ENCODE results near the gene DPYD.

The DPYD gene

GRCh38 chr1:97816927-97817326 is 103.9 kb downstream of the DPYD start:
- H3K9me3 ChIP-seq (ENCODE audit: control insufficient read depth, insufficient read depth, low read length) = no peaks in the 10 kb centered on the region
- no peak overlapping the region for H3K27ac ChIP-seq (ENCODE audit: low read length)
- no CpG with 5 or more reads among the region's 1 CpG for WGBS (ENCODE audit: insufficient coverage, insufficient read length)
- no peak for DNase-seq (ENCODE audit: low read depth, low spot score)
- no peak overlapping the region for H3K4me3 ChIP-seq (ENCODE audit: low read length)
- no peaks in the 10 kb centered on the region for H3K36me3 ChIP-seq (ENCODE audit: control insufficient read depth, insufficient read depth, low read length)
- no peaks in the 10 kb centered on the region for H3K27me3 ChIP-seq (ENCODE audit: control insufficient read depth, insufficient read depth, low read length)
- H3K4me1 ChIP-seq (ENCODE audit: control insufficient read depth, insufficient read depth, low read length) = no peaks in the 10 kb centered on the region

- no peaks in the 10 kb centered on the region for H3K4me1 ChIP-seq (ENCODE audit: control insufficient read depth, insufficient read depth, low read length)
- no peak overlapping the region for H3K27ac ChIP-seq (ENCODE audit: low read length)
- H3K36me3 ChIP-seq (ENCODE audit: control insufficient read depth, insufficient read depth, low read length) = no peaks in the 10 kb centered on the region
- H3K4me3 ChIP-seq (ENCODE audit: low read length) = no peak overlapping the region
- H3K9me3 ChIP-seq (ENCODE audit: control insufficient read depth, insufficient read depth, low read length) = no peaks in the 10 kb centered on the region
- DNase-seq (ENCODE audit: low read depth, low spot score) = no peak
- no CpG with 5 or more reads among the region's 3 CpGs for WGBS (ENCODE audit: insufficient coverage, insufficient read length)
- no peaks in the 10 kb centered on the region for H3K27me3 ChIP-seq (ENCODE audit: control insufficient read depth, insufficient read depth, low read length)
Measured at GRCh38 chr1:97814804-97815203, 106.0 kb downstream of the DPYD start.

GRCh38 chr1:97814121-97814520 is 106.7 kb downstream of the DPYD start:
- no CpG with 5 or more reads among the region's 1 CpG for WGBS (ENCODE audit: insufficient coverage, insufficient read length)
- H3K4me1 ChIP-seq (ENCODE audit: control insufficient read depth, insufficient read depth, low read length) = no peaks in the 10 kb centered on the region
- no peaks in the 10 kb centered on the region for H3K27me3 ChIP-seq (ENCODE audit: control insufficient read depth, insufficient read depth, low read length)
- no peaks in the 10 kb centered on the region for H3K9me3 ChIP-seq (ENCODE audit: control insufficient read depth, insufficient read depth, low read length)
- H3K27ac ChIP-seq (ENCODE audit: low read length) = no peak overlapping the region
- H3K36me3 ChIP-seq (ENCODE audit: control insufficient read depth, insufficient read depth, low read length) = no peaks in the 10 kb centered on the region
- no peak overlapping the region for H3K4me3 ChIP-seq (ENCODE audit: low read length)
- DNase-seq (ENCODE audit: low read depth, low spot score) = no peak

- no peaks in the 10 kb centered on the region for H3K4me1 ChIP-seq (ENCODE audit: control insufficient read depth, insufficient read depth, low read length)
Measured at GRCh38 chr1:97812076-97812475, 108.8 kb downstream of the DPYD start.

GRCh38 chr1:97806996-97807520 is 113.8 kb downstream of the DPYD start:
- no peak overlapping the region for H3K4me3 ChIP-seq (ENCODE audit: low read length)
- no peaks in the 10 kb centered on the region for H3K4me1 ChIP-seq (ENCODE audit: control insufficient read depth, insufficient read depth, low read length)
- WGBS (ENCODE audit: insufficient coverage, insufficient read length) = no CpG with 5 or more reads among the region's 1 CpG
- no peaks in the 10 kb centered on the region for H3K9me3 ChIP-seq (ENCODE audit: control insufficient read depth, insufficient read depth, low read length)
- H3K27me3 ChIP-seq (ENCODE audit: control insufficient read depth, insufficient read depth, low read length) = no peaks in the 10 kb centered on the region
- no peak for DNase-seq (ENCODE audit: low read depth, low spot score)
- no peak overlapping the region for H3K27ac ChIP-seq (ENCODE audit: low read length)
- no peaks in the 10 kb centered on the region for H3K36me3 ChIP-seq (ENCODE audit: control insufficient read depth, insufficient read depth, low read length)

More at GRCh38 chr1:97812076-97812475, 108.8 kb downstream of the DPYD start:
- no peaks in the 10 kb centered on the region for H3K9me3 ChIP-seq (ENCODE audit: control insufficient read depth, insufficient read depth, low read length)
- H3K4me3 ChIP-seq (ENCODE audit: low read length) = no peak overlapping the region
- no peak overlapping the region for H3K27ac ChIP-seq (ENCODE audit: low read length)
- H3K27me3 ChIP-seq (ENCODE audit: control insufficient read depth, insufficient read depth, low read length) = no peaks in the 10 kb centered on the region
- DNase-seq (ENCODE audit: low read depth, low spot score) = no peak
- H3K36me3 ChIP-seq (ENCODE audit: control insufficient read depth, insufficient read depth, low read length) = no peaks in the 10 kb centered on the region

- no peaks in the 10 kb centered on the region for H3K9me3 ChIP-seq (ENCODE audit: control insufficient read depth, insufficient read depth, low read length)
- H3K4me1 ChIP-seq (ENCODE audit: control insufficient read depth, insufficient read depth, low read length) = no peaks in the 10 kb centered on the region
- no peak overlapping the region for H3K27ac ChIP-seq (ENCODE audit: low read length)
- H3K36me3 ChIP-seq (ENCODE audit: control insufficient read depth, insufficient read depth, low read length) = no peaks in the 10 kb centered on the region
- no CpG with 5 or more reads among the region's 1 CpG for WGBS (ENCODE audit: insufficient coverage, insufficient read length)
- H3K4me3 ChIP-seq (ENCODE audit: low read length) = no peak overlapping the region
- no peak for DNase-seq (ENCODE audit: low read depth, low spot score)
- H3K27me3 ChIP-seq (ENCODE audit: control insufficient read depth, insufficient read depth, low read length) = no peaks in the 10 kb centered on the region
Measured at GRCh38 chr1:97806326-97806725, 114.5 kb downstream of the DPYD start.

GRCh38 chr1:97805093-97805492 is 115.7 kb downstream of the DPYD start:
- no peak for DNase-seq (ENCODE audit: low read depth, low spot score)
- WGBS (ENCODE audit: insufficient coverage, insufficient read length) = no CpG with 5 or more reads among the region's 2 CpGs
- no peaks in the 10 kb centered on the region for H3K9me3 ChIP-seq (ENCODE audit: control insufficient read depth, insufficient read depth, low read length)
- H3K27me3 ChIP-seq (ENCODE audit: control insufficient read depth, insufficient read depth, low read length) = no peaks in the 10 kb centered on the region
- no peaks in the 10 kb centered on the region for H3K36me3 ChIP-seq (ENCODE audit: control insufficient read depth, insufficient read depth, low read length)
- H3K27ac ChIP-seq (ENCODE audit: low read length) = no peak overlapping the region
- H3K4me3 ChIP-seq (ENCODE audit: low read length) = no peak overlapping the region
- H3K4me1 ChIP-seq (ENCODE audit: control insufficient read depth, insufficient read depth, low read length) = no peaks in the 10 kb centered on the region

GRCh38 chr1:97803026-97803425 is 117.8 kb downstream of the DPYD start:
- DNase-seq (ENCODE audit: low read depth, low spot score) = no peak
- Histone ChIP-seq H3K9me3 (ENCODE audit: control insufficient read depth, insufficient read depth, low read length) (no peaks in the 10 kb centered on the region), H3K36me3 (ENCODE audit: control insufficient read depth, insufficient read depth, low read length) (no peaks in the 10 kb centered on the region), H3K27me3 (ENCODE audit: control insufficient read depth, insufficient read depth, low read length) (no peaks in the 10 kb centered on the region), H3K27ac (ENCODE audit: low read length) (no peak overlapping the region), H3K4me1 (ENCODE audit: control insufficient read depth, insufficient read depth, low read length) (no peaks in the 10 kb centered on the region), H3K4me3 (ENCODE audit: low read length) (no peak overlapping the region)
- no CpG with 5 or more reads among the region's 3 CpGs for WGBS (ENCODE audit: insufficient coverage, insufficient read length)

- Histone ChIP-seq H3K36me3 (ENCODE audit: control insufficient read depth, insufficient read depth, low read length) (no peaks in the 10 kb centered on the region), H3K27me3 (ENCODE audit: control insufficient read depth, insufficient read depth, low read length) (no peaks in the 10 kb centered on the region), H3K4me3 (ENCODE audit: low read length) (no peak overlapping the region), H3K9me3 (ENCODE audit: control insufficient read depth, insufficient read depth, low read length) (no peaks in the 10 kb centered on the region), H3K4me1 (ENCODE audit: control insufficient read depth, insufficient read depth, low read length) (no peaks in the 10 kb centered on the region), H3K27ac (ENCODE audit: low read length) (no peak overlapping the region)
- no peak for DNase-seq (ENCODE audit: low read depth, low spot score)
- no CpG with 5 or more reads among the region's 2 CpGs for WGBS (ENCODE audit: insufficient coverage, insufficient read length)
Measured at GRCh38 chr1:97802011-97802410, 118.8 kb downstream of the DPYD start.

GRCh38 chr1:97797403-97798183 is 123.2 kb downstream of the DPYD start:
- WGBS (ENCODE audit: insufficient coverage, insufficient read length) = no CpG with 5 or more reads among the region's 2 CpGs
- no peak overlapping the region for H3K27ac ChIP-seq (ENCODE audit: low read length)
- H3K27me3 ChIP-seq (ENCODE audit: control insufficient read depth, insufficient read depth, low read length) = no peaks in the 10 kb centered on the region
- H3K4me1 ChIP-seq (ENCODE audit: control insufficient read depth, insufficient read depth, low read length) = no peaks in the 10 kb centered on the region
- no peak overlapping the region for H3K4me3 ChIP-seq (ENCODE audit: low read length)
- no peaks in the 10 kb centered on the region for H3K9me3 ChIP-seq (ENCODE audit: control insufficient read depth, insufficient read depth, low read length)
- H3K36me3 ChIP-seq (ENCODE audit: control insufficient read depth, insufficient read depth, low read length) = no peaks in the 10 kb centered on the region
- no peak for DNase-seq (ENCODE audit: low read depth, low spot score)

- no peaks in the 10 kb centered on the region for H3K36me3 ChIP-seq (ENCODE audit: control insufficient read depth, insufficient read depth, low read length)
- no peak overlapping the region for H3K4me3 ChIP-seq (ENCODE audit: low read length)
- no peaks in the 10 kb centered on the region for H3K27me3 ChIP-seq (ENCODE audit: control insufficient read depth, insufficient read depth, low read length)
- no peaks in the 10 kb centered on the region for H3K4me1 ChIP-seq (ENCODE audit: control insufficient read depth, insufficient read depth, low read length)
- H3K27ac ChIP-seq (ENCODE audit: low read length) = no peak overlapping the region
- no CpG with 5 or more reads among the region's 2 CpGs for WGBS (ENCODE audit: insufficient coverage, insufficient read length)
- no peaks in the 10 kb centered on the region for H3K9me3 ChIP-seq (ENCODE audit: control insufficient read depth, insufficient read depth, low read length)
- no peak for DNase-seq (ENCODE audit: low read depth, low spot score)
Measured at GRCh38 chr1:97796711-97797110, 124.1 kb downstream of the DPYD start.
